HepG2 (cell line): Measurements from ENCODE around the gene PLEKHD1. TPM values are rescaled to one million over a fixed set of nuclear protein-coding genes. Genes with fewer than 3 reads are reported as not detected.

ENCODE experiments used
- CEBPG ChIP-seq: IDR thresholded peaks from 2 replicates; pipeline ENCODE4 v1.6.1; 2016
- FOXO4 ChIP-seq: sonication (generic); formaldehyde crosslinking; conservative IDR thresholded peaks from 2 replicates; pipeline ENCODE4 v1.8.1; 2023; ENCODE audit warnings: missing genetic modification reagents
- GMEB2 ChIP-seq: IDR thresholded peaks from 2 replicates; pipeline ENCODE4 v1.6.1; 2016; ENCODE audit warnings: missing biosample characterization, missing genetic modification reagents, low read depth
- MED13 ChIP-seq: sonication (generic); formaldehyde crosslinking; IDR thresholded peaks from 2 replicates; pipeline ENCODE4 v1.5.0; 2020; ENCODE audit warnings: missing genetic modification reagents
- NCOR1 ChIP-seq: fragments of 200-600 bp; sonication (generic); IDR thresholded peaks from 2 replicates; pipeline ENCODE4 v1.7.0; 2017; ENCODE audit warnings: antibody characterized with exemption, low read length, borderline replicate concordance
- ZBTB40 ChIP-seq, 2 experiments: fragments of 450-650 bp in 1 of 2; sonication (generic) in 1 of 2; formaldehyde crosslinking in 1 of 2; IDR thresholded peaks; 2 replicates each; pipeline versions ENCODE4 v1.6.1 to v1.8.0; 2016 to 2022; ENCODE audit warnings: antibody characterized with exemption in 1 of 2, mild to moderate bottlenecking in 1 of 2, missing genetic modification reagents in 1 of 2
- ZNF782 ChIP-seq: sonication (generic); formaldehyde crosslinking; IDR thresholded peaks from 2 replicates; pipeline ENCODE4 v1.4.0; 2020; ENCODE audit warnings: missing genetic modification reagents, mild to moderate bottlenecking, borderline replicate concordance
- polyA plus RNA-seq, 8 experiments: library from polyadenylated mRNA; depleted of rRNA in 3 of 8; stranded (reverse) in 7 of 8; unstranded in 1 of 8; fragments of >200 nt; fragmentation: Illumina TruSeq in 4 of 8; extraction: Trizol in 4 of 8; gene quantifications; 2 replicates each; pipeline versions ENCODE4 v1.2.1 to v1.2.3, GENCODE V29; 2011 to 2016; ENCODE audit warnings: low read depth in 4 of 8, missing spikeins in 1 of 8, mixed read lengths in 1 of 8; ENCODE audit not compliant: insufficient read depth in 1 of 8
- total RNA-seq, 5 experiments: library from RNA; depleted of rRNA; stranded (reverse); fragments of >200 nt; fragmentation: Illumina TruSeq; extraction: Trizol; gene quantifications; 2 replicates each; pipeline ENCODE4 v1.2.3, GENCODE V29; 2016; ENCODE audit warnings: low read depth in 1 of 5

The PLEKHD1 gene
- total and polyA plus RNA-seq, 2 of the 13 experiments (the other 11 are each of a cell fraction or from before 2014, with no cell fraction given) = 0.01 TPM; not detected in 1

GRCh38 chr14:69489495-69489894 lies 5.0 kb downstream of the PLEKHD1 start (continued):
- TF ChIP-seq ZBTB40 (IDR thresholded peaks at IDR 0.05) = no peak
- TF ChIP-seq ZBTB40 (CRISPR knock-in tag; IDR thresholded peaks at IDR 0.05) = no peak
- no peak for TF ChIP-seq FOXO4 (CRISPR knock-in tag)
- TF ChIP-seq NCOR1 = no peak
- no peak for TF ChIP-seq GMEB2 (CRISPR knock-in tag)
- no peak for TF ChIP-seq CEBPG (CRISPR knock-in tag)
- no peak for TF ChIP-seq MED13 (CRISPR knock-in tag)
- TF ChIP-seq ZNF782 (CRISPR knock-in tag) = no peak
